A549 (cell line): ENCODE results near the gene L3MBTL4. TPM values are rescaled to one million over a fixed set of nuclear protein-coding genes. Genes with fewer than 3 reads are reported as not detected.

Source experiments
- ATAC-seq, 2 experiments: fragments of 200-7000 bp in 1 of 2; fragments of >200 bp in 1 of 2; cut with Nextera tagmentation in 1 of 2; cut with Tn5 transposase in 1 of 2; 3 replicates each; pipeline versions ENCODE4 v1.8.0 to v1.9.1; 2018 to 2020; ENCODE audit warnings: mild to moderate bottlenecking in 1 of 2, moderate library complexity in 1 of 2
- CTCF ChIA-PET: fragments of 300-600 bp; sonication (Branson Sonifier 250); formaldehyde crosslinking; extraction: SDS; loops from one replicate; lab custom pipeline; 2021; ENCODE audit warnings: antibody characterized with exemption, inconsistent platforms; lab: Yijun Ruan, JAX
- POLR2A ChIA-PET: fragments of 350-600 bp; formaldehyde crosslinking; extraction: SDS; loops from one replicate; lab custom pipeline; 2021; ENCODE audit warnings: antibody characterized with exemption, inconsistent platforms; lab: Yijun Ruan, JAX
- DNase-seq, 2 experiments: peaks; one replicate each; pipeline versions ENCODE4 v3.0.0 to v3.0.0-alpha.2; 2011 to 2016; ENCODE audit warnings: low read depth in 1 of 2, low spot score in 1 of 2
- FAIRE-seq: peaks from 2 replicates; lab custom pipeline; 2011; peaks lifted over from hg19 to GRCh38; lab: Jason Lieb, UNC
- H3K27ac ChIP-seq, 2 experiments: fragments of >200 bp; sonication (Bioruptor Twin); formaldehyde crosslinking; 3 replicates each; pipeline ENCODE4 v1.5.1; 2016 to 2017
- H3K4me1 ChIP-seq: fragments of >200 bp; sonication (Bioruptor Twin); formaldehyde crosslinking; 3 replicates; pipeline ENCODE4 v1.6.1; 2016
- H3K4me2 ChIP-seq: fragments of >200 bp; sonication (Bioruptor Twin); formaldehyde crosslinking; 3 replicates; pipeline ENCODE4 v1.6.1; 2016
- H3K4me3 ChIP-seq: fragments of >200 bp; sonication (Bioruptor Twin); formaldehyde crosslinking; 3 replicates; pipeline ENCODE4 v1.5.1; 2016
- H3K9me3 ChIP-seq: fragments of >200 bp; sonication (Bioruptor Twin); formaldehyde crosslinking; 3 replicates; pipeline ENCODE4 v1.6.1; 2016
- BHLHE40 ChIP-seq: IDR thresholded peaks from 2 replicates; pipeline ENCODE4 v1.6.1; 2012; ENCODE audit warnings: low read depth, low read length, inconsistent platforms
- CEBPB ChIP-seq, 2 experiments: fragments of >200 bp in 1 of 2; sonication (Bioruptor Twin) in 1 of 2; formaldehyde crosslinking in 1 of 2; IDR thresholded peaks; 2 replicates each; pipeline ENCODE4 v1.6.1; 2012 to 2016
- EHF ChIP-seq: fragments of 250-450 bp; sonication (Bioruptor Pico); IDR thresholded peaks from 2 replicates; pipeline ENCODE4 v1.5.0; 2020; ENCODE audit warnings: mild to moderate bottlenecking
- EP300 ChIP-seq, 2 experiments: fragments of >200 bp; sonication (Bioruptor Twin); formaldehyde crosslinking; IDR thresholded peaks; 2 replicates in 1 of 2; 3 replicates in 1 of 2; pipeline ENCODE4 v1.6.1; 2016 to 2017
- FOXS1 ChIP-seq: fragments of 250-450 bp; sonication (Bioruptor Pico); IDR thresholded peaks from 2 replicates; pipeline ENCODE4 v1.5.0; 2020; ENCODE audit warnings: mild to moderate bottlenecking, moderate library complexity
- HEYL ChIP-seq: fragments of 250-450 bp; sonication (Bioruptor Pico); IDR thresholded peaks from 2 replicates; pipeline ENCODE4 v1.8.0; 2021; ENCODE audit warnings: mild to moderate bottlenecking, moderate library complexity
- HOXB13 ChIP-seq: fragments of 250-450 bp; sonication (Bioruptor Pico); IDR thresholded peaks from 2 replicates; pipeline ENCODE4 v1.5.0; 2020; ENCODE audit warnings: low read depth, mild to moderate bottlenecking, moderate library complexity
- HOXB5 ChIP-seq: fragments of 250-450 bp; sonication (Bioruptor Pico); IDR thresholded peaks from 2 replicates; pipeline ENCODE4 v1.5.0; 2020; ENCODE audit warnings: mild to moderate bottlenecking, moderate library complexity
- KDM5A ChIP-seq: fragments of 200-600 bp; sonication (generic); IDR thresholded peaks from 2 replicates; pipeline ENCODE4 v1.6.1; 2016; ENCODE audit warnings: antibody characterized with exemption, mild to moderate bottlenecking
- MAZ ChIP-seq: fragments of 150-350 bp; IDR thresholded peaks from 2 replicates; pipeline ENCODE4 v1.6.1; 2014; ENCODE audit warnings: antibody characterized with exemption, low read depth, low read length, borderline replicate concordance
- NFE2L2 ChIP-seq: fragments of 150-350 bp; conservative IDR thresholded peaks from 2 replicates; pipeline ENCODE4 v1.6.1; 2014; ENCODE audit warnings: low read length
- NPAS2 ChIP-seq: fragments of 250-450 bp; sonication (Bioruptor Pico); IDR thresholded peaks from 2 replicates; pipeline ENCODE4 v1.8.0; 2022; ENCODE audit warnings: mild to moderate bottlenecking, moderate library complexity, borderline replicate concordance
- NR3C1 ChIP-seq: fragments of >200 bp; sonication (Bioruptor Twin); formaldehyde crosslinking; IDR thresholded peaks from 3 replicates; pipeline ENCODE4 v1.6.1; 2017
- PBX3 ChIP-seq: IDR thresholded peaks from 2 replicates; pipeline ENCODE4 v1.6.1; 2012
- PHF8 ChIP-seq: fragments of 200-600 bp; sonication (generic); IDR thresholded peaks from 2 replicates; pipeline ENCODE4 v1.6.1; 2016; ENCODE audit warnings: low read depth, mild to moderate bottlenecking, antibody characterized with exemption, moderate library complexity, borderline replicate concordance
- RAD21 ChIP-seq, 2 experiments: fragments of >200 bp in 1 of 2; sonication (Bioruptor Twin) in 1 of 2; formaldehyde crosslinking in 1 of 2; IDR thresholded peaks in 1 of 2; conservative IDR thresholded peaks in 1 of 2; 2 replicates in 1 of 2; 3 replicates in 1 of 2; pipeline ENCODE4 v1.6.1; 2012 to 2018; ENCODE audit warnings: inconsistent platforms in 1 of 2
- RFX5 ChIP-seq: fragments of 450-650 bp; IDR thresholded peaks from 2 replicates; pipeline ENCODE4 v1.7.1; 2014; ENCODE audit warnings: antibody characterized with exemption, mild to moderate bottlenecking, moderate library complexity
- RNF2 ChIP-seq: fragments of 200-600 bp; sonication (generic); IDR thresholded peaks from 2 replicates; pipeline ENCODE4 v1.6.1; 2016; ENCODE audit warnings: low read depth, mild to moderate bottlenecking, antibody characterized with exemption, moderate library complexity, borderline replicate concordance
- SMC3 ChIP-seq: fragments of >200 bp; sonication (Bioruptor Twin); formaldehyde crosslinking; IDR thresholded peaks from 3 replicates; pipeline ENCODE4 v1.6.1; 2018; ENCODE audit warnings: inconsistent platforms
- SREBF2 ChIP-seq: fragments of 450-650 bp; IDR thresholded peaks from 2 replicates; pipeline ENCODE4 v1.6.1; 2014; ENCODE audit warnings: mild to moderate bottlenecking, moderate library complexity
- TP53 ChIP-seq: fragments of 250-450 bp; sonication (Bioruptor Pico); IDR thresholded peaks from 2 replicates; pipeline ENCODE4 v1.5.0; 2021; ENCODE audit warnings: mild to moderate bottlenecking, moderate library complexity
- USF2 ChIP-seq: fragments of 450-650 bp; IDR thresholded peaks from 2 replicates; pipeline ENCODE4 v1.6.1; 2014; ENCODE audit warnings: antibody characterized with exemption
- ZNF302 ChIP-seq: fragments of 250-450 bp; sonication (Bioruptor Pico); IDR thresholded peaks from 2 replicates; pipeline ENCODE4 v1.9.0; 2021; ENCODE audit warnings: inconsistent platforms, mild to moderate bottlenecking, moderate library complexity
- ZSCAN20 ChIP-seq: fragments of 250-450 bp; sonication (Bioruptor Pico); IDR thresholded peaks from 2 replicates; pipeline ENCODE4 v1.8.0; 2022; ENCODE audit warnings: mild to moderate bottlenecking, moderate library complexity
- WGBS: methylation state at CpG from one replicate; pipeline ENCODE4 v1.1.6; 2017; ENCODE audit errors: missing lambda C conversion rate; 5-methylcytosine and 5-hydroxymethylcytosine counted together
- polyA plus RNA-seq, 4 experiments: library from polyadenylated mRNA; depleted of rRNA in 3 of 4; stranded (reverse); fragments of >200 nt; fragmentation: RNase III in 1 of 4; extraction: RNeasy Plus Mini Kit Qiagen cat#74134 plus additional on column Dnase treatment in 1 of 4; gene quantifications; 2 replicates in 3 of 4; 3 replicates in 1 of 4; pipeline ENCODE4 v1.2.3, GENCODE V29; 2011 to 2017

L3MBTL4 gene
- polyA plus RNA-seq, 2 of the 4 experiments (the other 2 are of a cell fraction) = 0.03 to 0.06 TPM

GRCh38 chr18:5943514-5943913 lies 471.2 kb downstream of the L3MBTL4 start:
- TF ChIP-seq HOXB5 (CRISPR knock-in tag) (no peak), PBX3 (no peak), ZNF302 (CRISPR knock-in tag) (no peak), USF2 (no peak), BHLHE40 (no peak), CEBPB (IDR thresholded peaks at IDR 0.05) (no peak), RFX5 (no peak), EP300 (IDR thresholded peaks at IDR 0.05) (no peak), MAZ (no peak), PHF8 (no peak), SREBF2 (no peak), KDM5A (no peak)
- no peak overlapping the region for H3K4me2 ChIP-seq
- ChIA-PET CTCF (no interaction called here), POLR2A (no interaction called here)
- DNase-seq = no peak
- ATAC-seq = no peak
- H3K4me1 ChIP-seq = no peaks in the 10 kb centered on the region
- no peak for FAIRE-seq
- no peak overlapping the region for H3K4me3 ChIP-seq
- H3K9me3 ChIP-seq = no peaks in the 10 kb centered on the region
- 25% methylated on average over 5 of the region's 5 CpGs for WGBS
- H3K27ac ChIP-seq = no peak overlapping the region

- DNase-seq (no peak), ATAC-seq (no peak), FAIRE-seq (no peak)
- Histone ChIP-seq H3K27ac (no peak overlapping the region), H3K9me3 (no peaks in the 10 kb centered on the region), H3K4me2 (no peak overlapping the region), H3K4me3 (no peak overlapping the region), H3K4me1 (no peaks in the 10 kb centered on the region)
- WGBS = 20% methylated on average over 6 of the region's 6 CpGs
- ChIA-PET CTCF (no interaction called here), POLR2A (no interaction called here)
- TF ChIP-seq HEYL (CRISPR knock-in tag) (no peak), PHF8 (no peak)
Observed at GRCh38 chr18:5942591-5942990, 472.1 kb downstream of the L3MBTL4 start.

- WGBS = 4% methylated on average over 3 of the region's 3 CpGs
- Histone ChIP-seq H3K9me3 (no peaks in the 10 kb centered on the region), H3K4me1 (no peaks in the 10 kb centered on the region)
- no peak for DNase-seq
- CTCF ChIA-PET = no interaction called here
- TF ChIP-seq NFE2L2 = no peak
- no peak for TF ChIP-seq TP53
- no peak for TF ChIP-seq SREBF2
- no peak for TF ChIP-seq RFX5
- no peak for TF ChIP-seq RNF2
- TF ChIP-seq HOXB13 = no peak
- TF ChIP-seq NR3C1 = no peak
- no peak for TF ChIP-seq EHF (CRISPR knock-in tag)
- TF ChIP-seq, all 56 proteins: peak for 0
- H3K27ac ChIP-seq = no peak overlapping the region
- H3K4me3 ChIP-seq = no peak overlapping the region
- POLR2A ChIA-PET = no interaction called here
- FAIRE-seq = no peak
- no peak overlapping the region for H3K4me2 ChIP-seq
- no peak for ATAC-seq
Observed at GRCh38 chr18:5941890-5942289, 472.8 kb downstream of the L3MBTL4 start.

GRCh38 chr18:5939801-5940667 lies 474.7 kb downstream of the L3MBTL4 start:
- ChIA-PET CTCF (no interaction called here), POLR2A (no interaction called here)
- WGBS = 9% methylated on average over 7 of the region's 7 CpGs
- Histone ChIP-seq H3K9me3 (no peaks in the 10 kb centered on the region), H3K4me1 (no peaks in the 10 kb centered on the region), H3K27ac (no peak overlapping the region), H3K4me3 (no peak overlapping the region), H3K4me2 (no peak overlapping the region)
- FAIRE-seq (no peak), DNase-seq (no peak), ATAC-seq (no peak)
- TF ChIP-seq SMC3 = no peak
- TF ChIP-seq ZSCAN20 (CRISPR knock-in tag) = no peak
- no peak for TF ChIP-seq MAZ
- TF ChIP-seq HOXB13 = no peak
- no peak for TF ChIP-seq FOXS1 (CRISPR knock-in tag)
- no peak for TF ChIP-seq RAD21 (conservative IDR thresholded peaks at IDR 0.05 in 1 of 2, IDR thresholded peaks at IDR 0.05 in 1 of 2)
- TF ChIP-seq RNF2 = no peak
- no peak for TF ChIP-seq PBX3
- no peak for TF ChIP-seq NPAS2
- TF ChIP-seq EHF (CRISPR knock-in tag) = no peak
- TF ChIP-seq HEYL (CRISPR knock-in tag) = no peak
- no peak for TF ChIP-seq KDM5A
